GM18505 (cell line): ENCODE results near the gene DPF3.

Experiments used
- ATAC-seq: cut with Tn5 transposase; IDR thresholded peaks from one replicate; pipeline ENCODE4 v1.9.1; 2021; ENCODE audit not compliant: unreplicated experiment
- POLR2A ChIP-seq: IDR thresholded peaks from 4 replicates; pipeline ENCODE4 v1.6.1; 2011; ENCODE audit warnings: borderline replicate concordance; ENCODE audit not compliant: insufficient read depth, insufficient read length; ENCODE audit errors: extremely low read depth

Gene DPF3

DNA sequence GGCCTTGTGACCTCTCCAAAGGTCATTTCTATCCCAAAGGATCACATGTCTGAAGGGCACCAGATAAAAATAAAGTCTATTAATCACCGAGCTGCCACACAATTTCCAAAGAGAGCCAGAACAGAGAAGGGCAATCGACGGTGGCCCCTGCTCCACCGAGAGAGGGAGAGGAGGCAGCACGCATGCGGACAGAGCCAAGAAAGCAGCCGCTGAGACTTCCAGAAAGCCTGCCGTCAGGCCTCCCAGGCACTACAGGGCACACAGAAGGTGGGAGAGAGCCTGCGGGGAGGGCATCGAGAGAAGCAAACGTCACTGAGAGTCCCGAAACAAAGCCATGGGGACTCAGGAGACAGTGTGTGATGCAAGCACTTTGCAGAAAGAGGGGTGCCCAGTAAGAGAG lies 182.0 kb downstream of the DPF3 start:
- no peak for TF ChIP-seq POLR2A
- no peak for ATAC-seq

DNA sequence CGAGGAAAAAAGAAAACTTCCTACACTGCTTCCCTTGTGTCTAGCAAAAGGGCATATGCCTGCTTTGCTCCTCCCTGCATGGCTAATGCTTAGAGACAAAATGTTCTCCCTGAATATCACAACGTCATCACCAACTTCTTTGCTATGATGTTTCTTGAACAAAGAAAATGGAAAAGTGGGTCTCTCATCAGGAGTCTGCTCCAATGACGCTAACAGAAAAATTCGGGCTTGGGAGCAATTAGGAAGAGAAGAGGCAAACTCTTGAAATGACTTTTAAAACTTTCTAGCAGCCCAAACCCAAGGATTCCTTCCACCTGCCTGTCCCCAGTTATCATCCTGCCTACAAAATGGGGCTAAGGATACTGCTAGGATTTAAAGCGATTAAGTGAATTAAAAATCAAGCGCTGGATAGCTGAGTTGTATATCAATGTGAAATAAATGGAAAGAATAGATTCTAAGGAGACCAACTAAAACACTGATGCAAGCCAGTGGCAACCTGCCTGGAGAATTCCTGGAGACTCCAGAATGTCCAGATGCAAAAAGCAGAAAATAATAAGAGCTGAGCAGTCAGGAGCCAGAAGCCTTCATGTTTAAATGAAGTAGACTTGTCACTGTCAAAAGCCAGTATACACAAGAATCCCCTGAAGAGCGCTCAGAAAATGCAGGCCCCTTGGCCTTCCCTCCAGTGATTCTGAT lies 183.8 kb downstream of the DPF3 start:
- no peak for ATAC-seq
- TF ChIP-seq POLR2A: no peak

GRCh38 chr14:72708708-72709475 lies 185.0 kb downstream of the DPF3 start:
- no peak for ATAC-seq

DNA sequence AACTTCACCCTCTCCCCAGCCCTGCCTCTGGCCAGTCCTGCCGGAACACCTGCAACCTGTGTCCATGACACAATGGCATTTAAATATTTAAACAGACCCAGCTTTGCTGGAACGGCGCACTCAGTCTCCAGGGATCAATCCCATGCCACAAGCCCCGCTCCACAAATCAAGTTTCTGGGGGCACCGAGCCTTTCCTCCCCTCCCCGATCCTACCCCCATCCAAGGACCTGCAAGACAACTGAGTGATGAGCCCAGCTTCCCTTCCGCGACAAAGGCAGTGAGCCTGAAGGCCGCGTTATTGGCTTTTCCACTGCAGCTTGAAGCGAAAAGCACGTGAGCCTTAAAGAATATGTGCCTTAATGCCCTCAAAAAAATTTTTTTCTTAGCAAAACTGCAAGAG lies 185.7 kb downstream of the DPF3 start:
- ATAC-seq: no peak
- TF ChIP-seq POLR2A: no peak

More at GRCh38 chr14:72708708-72709475, 185.0 kb downstream of the DPF3 start:
- TF ChIP-seq POLR2A: no peak

- ATAC-seq: no peak
- TF ChIP-seq POLR2A: no peak
These were observed 187.4 kb downstream of the DPF3 start for GRCh38 chr14:72706485-72706884.

GRCh38 chr14:72704502-72704901 lies 189.4 kb downstream of the DPF3 start:
- no peak for ATAC-seq
- no peak for TF ChIP-seq POLR2A

DNA sequence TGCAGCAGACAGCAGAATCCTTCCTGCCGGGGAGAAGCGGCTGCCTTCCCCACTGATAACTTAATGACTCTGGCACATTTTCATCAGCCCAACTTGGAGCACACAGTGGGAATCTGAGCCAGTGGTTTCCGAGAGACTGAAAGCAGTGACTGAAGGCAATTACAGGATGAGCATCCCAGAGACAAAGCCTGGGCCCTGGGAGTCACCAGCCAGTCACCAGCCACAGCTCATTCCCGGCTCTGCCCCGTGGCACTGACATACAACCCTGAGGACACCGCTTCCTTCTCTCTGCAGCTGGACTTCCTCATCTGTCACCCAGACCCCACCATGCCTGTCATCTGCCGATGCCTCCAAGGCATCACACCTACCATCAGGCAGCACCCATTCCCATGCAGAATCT lies 192.3 kb downstream of the DPF3 start:
- no peak for ATAC-seq
- TF ChIP-seq POLR2A: no peak

DNA sequence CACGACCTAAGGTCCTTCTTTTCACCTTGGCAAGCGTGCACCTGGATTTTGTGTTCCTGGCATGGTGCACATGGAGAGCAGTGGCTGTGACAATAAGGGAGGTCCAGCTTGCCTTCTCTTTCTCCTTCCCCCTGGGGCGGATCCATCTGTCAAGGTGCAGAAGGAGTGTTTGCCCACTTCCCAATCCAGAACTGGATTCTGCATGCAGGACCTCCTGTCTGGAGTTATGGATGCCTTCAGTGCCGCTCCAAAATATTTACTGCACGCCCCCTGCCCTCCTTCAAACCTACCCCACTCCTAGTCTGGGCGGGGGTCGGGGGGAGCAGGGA lies 192.7 kb downstream of the DPF3 start:
- ATAC-seq: no peak
- no peak for TF ChIP-seq POLR2A

- no peak for TF ChIP-seq POLR2A
- ATAC-seq: no peak
These were observed 193.3 kb downstream of the DPF3 start for GRCh38 chr14:72700338-72701236.

DNA sequence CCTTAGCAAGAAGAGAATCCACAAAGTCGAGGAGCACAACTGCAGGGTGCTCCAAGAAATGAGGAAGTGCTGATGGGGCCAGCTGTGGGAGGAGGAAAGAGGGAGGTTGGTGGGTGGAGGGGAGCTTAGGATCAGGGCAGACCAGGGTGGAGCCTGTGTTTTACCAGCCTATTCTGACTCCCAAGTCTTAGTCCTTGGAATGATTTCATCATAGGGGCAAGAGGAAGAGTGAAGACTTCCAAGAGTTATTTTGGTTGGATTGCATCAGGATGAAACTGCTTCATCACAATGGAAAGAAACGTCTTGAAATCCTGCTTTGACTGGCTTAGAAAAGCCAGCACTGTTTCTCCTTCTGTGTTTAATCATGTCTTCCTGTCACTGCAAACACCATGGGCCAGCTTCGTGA lies 194.0 kb downstream of the DPF3 start:
- no peak for ATAC-seq
- TF ChIP-seq POLR2A: no peak

GRCh38 chr14:72699443-72699842 lies 194.5 kb downstream of the DPF3 start:
- TF ChIP-seq POLR2A: no peak

GRCh38 chr14:72692696-72693095 lies 201.2 kb downstream of the DPF3 start:
- ATAC-seq: no peak

More at GRCh38 chr14:72699443-72699842, 194.5 kb downstream of the DPF3 start:
- no peak for ATAC-seq

DNA sequence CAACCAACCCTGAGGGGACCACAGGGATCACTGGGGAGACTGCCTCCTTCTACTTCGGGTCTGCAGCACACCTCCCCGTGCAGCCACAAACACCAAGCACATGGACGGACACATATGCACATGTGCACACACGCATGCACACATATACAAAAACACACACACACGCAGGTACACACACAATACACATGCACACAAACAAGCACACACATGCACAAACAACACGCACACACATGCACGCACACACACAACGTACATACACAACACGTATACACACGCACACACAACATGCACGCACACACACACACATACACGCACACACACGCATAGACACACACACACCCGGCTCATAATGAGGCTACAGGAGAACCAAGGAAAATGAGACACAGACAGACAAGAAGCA lies 203.6 kb downstream of the DPF3 start:
- no peak for ATAC-seq
- no peak for TF ChIP-seq POLR2A

More at GRCh38 chr14:72692696-72693095, 201.2 kb downstream of the DPF3 start:
- no peak for TF ChIP-seq POLR2A

DNA sequence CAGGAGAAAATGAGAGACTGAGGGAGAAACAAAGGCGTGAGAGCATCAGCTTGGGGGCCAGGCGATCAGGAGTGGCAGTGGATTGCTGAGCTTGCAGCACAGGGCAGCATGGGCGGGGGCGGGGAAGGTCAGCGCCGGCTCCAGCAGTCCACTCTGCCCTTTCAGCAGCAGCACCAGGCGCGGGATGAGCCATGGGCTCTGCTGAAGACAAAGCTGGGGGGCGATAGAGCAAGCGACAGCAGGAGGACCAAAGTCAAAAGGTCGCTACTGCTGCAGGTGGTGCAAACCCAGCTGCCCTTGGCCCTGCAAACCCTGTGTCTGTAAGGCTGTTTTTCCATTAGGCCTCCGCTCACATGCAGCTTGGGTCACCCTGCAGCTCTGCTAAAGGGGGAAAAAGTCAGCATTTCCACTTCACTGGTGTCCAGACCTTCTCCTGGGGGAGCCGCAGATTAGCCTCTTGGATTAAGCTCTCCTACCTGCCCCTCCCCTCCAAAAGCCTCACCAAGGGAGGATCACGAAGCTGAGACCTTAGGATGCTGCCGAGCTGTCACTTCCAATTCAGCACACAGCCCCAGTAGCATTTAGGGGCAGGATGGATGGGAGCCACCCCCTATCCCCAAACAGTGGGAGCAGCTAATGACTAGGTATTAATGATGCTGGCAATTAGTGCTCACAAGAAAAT lies 204.8 kb downstream of the DPF3 start:
- no peak for TF ChIP-seq POLR2A
- ATAC-seq: no peak

- no peak for ATAC-seq
- TF ChIP-seq POLR2A: no peak
These were observed 207.1 kb downstream of the DPF3 start for GRCh38 chr14:72686832-72687231.
